Natural killer cell (primary cell): ENCODE results near the gene KYNU. TPM values are rescaled to one million over a fixed set of nuclear protein-coding genes. Genes with fewer than 3 reads are reported as not detected.

Source experiments
- ATAC-seq, 3 donors: fragments of 150-1000 bp in 2 of 3; fragments of 200-7000 bp in 1 of 3; cut with Tn5 transposase; 1 replicate in 1 of 3; 2 replicates in 2 of 3; pipeline ENCODE4 v1.10.0; 2021; ENCODE audit warnings: mild to moderate bottlenecking in 2 of 3, moderate library complexity in 2 of 3
- DNase-seq, 2 donors: peaks; one replicate each; pipeline versions ENCODE4 v3.0.0 to v3.0.0-alpha.2; 2013 to 2021; ENCODE audit warnings: mixed read lengths in 1 of 2
- H3K27ac ChIP-seq: one replicate; pipeline ENCODE4 v1.5.1; 2013; ENCODE audit warnings: mild to moderate bottlenecking, low read length
- H3K27me3 ChIP-seq: one replicate; pipeline ENCODE4 v1.6.1; 2013; ENCODE audit warnings: low read length; ENCODE audit not compliant: control insufficient read depth, insufficient read depth
- H3K36me3 ChIP-seq: one replicate; pipeline ENCODE4 v1.6.1; 2013; ENCODE audit warnings: low read length; ENCODE audit not compliant: control insufficient read depth, insufficient read depth
- H3K4me1 ChIP-seq: one replicate; pipeline ENCODE4 v1.6.1; 2013; ENCODE audit warnings: low read length; ENCODE audit not compliant: control insufficient read depth, insufficient read depth
- H3K4me3 ChIP-seq: one replicate; pipeline ENCODE4 v1.5.1; 2013; ENCODE audit warnings: low read length
- H3K9me3 ChIP-seq: one replicate; pipeline ENCODE4 v1.6.1; 2013; ENCODE audit warnings: low read length; ENCODE audit not compliant: control insufficient read depth, insufficient read depth
- H3K27ac Mint-ChIP-seq, 2 donors: one replicate each; pipeline ENCODE4 v1.8.0; 2022; ENCODE audit warnings: mild to moderate bottlenecking in 2 of 2, mixed read lengths in 2 of 2, moderate library complexity in 1 of 2
- H3K27me3 Mint-ChIP-seq, 2 donors: one replicate each; pipeline ENCODE4 v1.8.0; 2022; ENCODE audit warnings: low read depth in 2 of 2, mixed read lengths in 2 of 2
- H3K36me3 Mint-ChIP-seq: one replicate; pipeline ENCODE4 v1.8.0; 2022; ENCODE audit warnings: mixed read lengths
- H3K4me1 Mint-ChIP-seq, 2 donors: one replicate each; pipeline ENCODE4 v1.8.0; 2022; ENCODE audit warnings: mixed read lengths in 2 of 2
- H3K4me3 Mint-ChIP-seq: one replicate; pipeline ENCODE4 v1.8.0; 2022; ENCODE audit warnings: mild to moderate bottlenecking, moderate library complexity, mixed read lengths
- H3K9me3 Mint-ChIP-seq, 2 donors: one replicate each; pipeline ENCODE4 v1.8.0; 2022; ENCODE audit warnings: mixed read lengths in 2 of 2
- CTCF ChIP-seq: fragments of 200-600 bp; IDR thresholded peaks from one replicate; pipeline ENCODE4 v1.8.0; 2022; ENCODE audit warnings: antibody characterized with exemption
- WGBS: methylation state at CpG from one replicate; pipeline ENCODE4 v1.1.7; 2013; ENCODE audit warnings: missing lambda C conversion rate; ENCODE audit not compliant: insufficient coverage; 5-methylcytosine and 5-hydroxymethylcytosine counted together
- intact Hi-C: fragments of 100-400 bp; cut with micrococcal nuclease; formaldehyde crosslinking; loops from one replicate; pipeline ENCODE4 v1.14.2; 2022
- total RNA-seq, 4 donors: library from RNA; stranded (reverse); fragments of 120-200 nt in 1 of 4; gene quantifications; one replicate each; pipeline versions ENCODE4 v1.2.3 to v1.2.4, GENCODE V29; 2013 to 2022

The KYNU gene
- total RNA-seq, 3 donors from 2014 or later (not counting 1 experiment from before 2014, with no cell fraction given) = 0.82 to 3.6 (median 3.3) TPM

- Mint-ChIP-seq H3K27ac (no peak overlapping the region), H3K4me1 (no peaks in the 10 kb centered on the region), H3K9me3 (no peaks in the 10 kb centered on the region), H3K36me3 (no peaks in the 10 kb centered on the region), H3K4me3 (no peak overlapping the region), H3K27me3 (no peaks in the 10 kb centered on the region)
- WGBS = no CpG with 5 or more reads among the region's 1 CpG
- Histone ChIP-seq H3K27ac (no peak overlapping the region), H3K4me3 (no peak overlapping the region), H3K9me3 (no peaks in the 10 kb centered on the region), H3K4me1 (no peaks in the 10 kb centered on the region), H3K27me3 (no peaks in the 10 kb centered on the region), H3K36me3 (no peaks in the 10 kb centered on the region)
- ATAC-seq (no peak), DNase-seq (no peak)
- no peak for TF ChIP-seq CTCF
- intact Hi-C loops = no loop called here
These were observed 105.7 kb downstream of the KYNU start for GRCh38 chr2:142983174-142983573.

GRCh38 chr2:142984657-142985056 is 107.2 kb downstream of the KYNU start:
- no peak overlapping the region for H3K4me3 Mint-ChIP-seq
- no peak for ATAC-seq
- WGBS = 96% methylated on average over 2 of the region's 2 CpGs

GRCh38 chr2:142987044-142987443 is 109.6 kb downstream of the KYNU start:
- Histone ChIP-seq H3K4me3 (no peak overlapping the region), H3K4me1 (no peaks in the 10 kb centered on the region), H3K36me3 (no peaks in the 10 kb centered on the region), H3K27me3 (no peaks in the 10 kb centered on the region), H3K9me3 (no peaks in the 10 kb centered on the region), H3K27ac (no peak overlapping the region)
- Mint-ChIP-seq H3K4me1 (peaks cover 0 to 5% of the 10 kb centered on the region in 2 donors), H3K36me3 (no peaks in the 10 kb centered on the region), H3K9me3 (no peaks in the 10 kb centered on the region), H3K27ac (no peak overlapping the region), H3K27me3 (peaks cover 0 to 7% of the 10 kb centered on the region in 2 donors), H3K4me3 (no peak overlapping the region)
- intact Hi-C loops = no loop called here
- no peak for TF ChIP-seq CTCF
- DNase-seq (no peak), ATAC-seq (no peak)
- 71% methylated on average over 1 of the region's 2 CpGs for WGBS

More at GRCh38 chr2:142984657-142985056, 107.2 kb downstream of the KYNU start:
- Mint-ChIP-seq H3K4me1 (peaks cover 0 to 5% of the 10 kb centered on the region in 2 donors), H3K27ac (no peak overlapping the region), H3K36me3 (no peaks in the 10 kb centered on the region), H3K27me3 (peaks cover 0 to 7% of the 10 kb centered on the region in 2 donors), H3K9me3 (no peaks in the 10 kb centered on the region)
- H3K4me1 ChIP-seq = no peaks in the 10 kb centered on the region
- H3K9me3 ChIP-seq = no peaks in the 10 kb centered on the region
- no peaks in the 10 kb centered on the region for H3K36me3 ChIP-seq
- intact Hi-C loops = no loop called here
- H3K27me3 ChIP-seq = no peaks in the 10 kb centered on the region
- H3K27ac ChIP-seq = no peak overlapping the region
- TF ChIP-seq CTCF = no peak
- no peak overlapping the region for H3K4me3 ChIP-seq
- DNase-seq = no peak
